H1 (cell line): ENCODE measurements around the gene ANK3. TPM values are rescaled to one million over a fixed set of nuclear protein-coding genes. Genes with fewer than 3 reads are reported as not detected.

ENCODE experiments used
- CTCF ChIA-PET: fragments of 300-600 bp; sonication (Branson Sonifier 250); formaldehyde crosslinking; loops from one replicate; lab custom pipeline; 2021; ENCODE audit not compliant: partially characterized antibody; lab: Charles Lee
- POLR2A ChIA-PET: fragments of 300-600 bp; sonication (Branson Sonifier 250); formaldehyde crosslinking; loops from one replicate; lab custom pipeline; 2021; ENCODE audit warnings: inconsistent platforms; ENCODE audit not compliant: partially characterized antibody; lab: Charles Lee
- DNase-seq, 2 experiments: peaks; one replicate each; pipeline versions ENCODE4 v3.0.0 to v3.0.0-alpha.2; 2010 to 2022; ENCODE audit warnings: low spot score in 2 of 2, low read depth in 1 of 2, mixed read lengths in 1 of 2
- FAIRE-seq: peaks from 2 replicates; lab custom pipeline; 2011; peaks lifted over from hg19 to GRCh38; lab: Jason Lieb, UNC
- H2AFZ ChIP-seq: 2 replicates; pipeline ENCODE4 v1.8.1; 2012; ENCODE audit warnings: low read length, inconsistent platforms
- H2AK5ac ChIP-seq: 2 replicates; pipeline ENCODE4 v1.6.1; 2013; ENCODE audit warnings: low read depth, low read length
- H2BK120ac ChIP-seq: replicated peaks from 2 replicates; pipeline ENCODE3; 2013; ENCODE audit warnings: low read depth, low read length, inconsistent platforms
- H2BK12ac ChIP-seq: 2 replicates; pipeline ENCODE4 v1.6.1; 2013; ENCODE audit warnings: low read depth, low read length
- H2BK15ac ChIP-seq: 2 replicates; pipeline ENCODE4 v1.6.1; 2013; ENCODE audit warnings: low read length
- H2BK20ac ChIP-seq: 2 replicates; pipeline ENCODE4 v1.6.1; 2013; ENCODE audit warnings: low read length
- H2BK5ac ChIP-seq: 2 replicates; pipeline ENCODE4 v1.6.1; 2013; ENCODE audit warnings: low read depth, low read length
- H3K14ac ChIP-seq: 2 replicates; pipeline ENCODE4 v1.6.1; 2013; ENCODE audit warnings: inconsistent platforms; ENCODE audit not compliant: insufficient read length
- H3K18ac ChIP-seq: 2 replicates; pipeline ENCODE4 v1.6.1; 2013; ENCODE audit warnings: low read length; ENCODE audit errors: extremely low read depth
- H3K23ac ChIP-seq: 2 replicates; pipeline ENCODE4 v1.6.1; 2013; ENCODE audit warnings: inconsistent platforms; ENCODE audit not compliant: insufficient read length
- H3K23me2 ChIP-seq: 2 replicates; pipeline ENCODE4 v1.6.1; 2013; ENCODE audit warnings: low read depth, low read length
- H3K27ac ChIP-seq: 2 replicates; pipeline ENCODE4 v1.6.1; 2011; ENCODE audit warnings: low read depth, low read length, inconsistent platforms
- H3K27me3 ChIP-seq, 4 experiments: replicated peaks in 1 of 4; 1 replicate in 1 of 4; 2 replicates in 3 of 4; pipeline versions ENCODE4 v1.6.1 to v1.8.1; 2011 to 2013; ENCODE audit warnings: low read length in 3 of 4, mild to moderate bottlenecking in 3 of 4, inconsistent platforms in 2 of 4, mixed read lengths in 2 of 4, moderate library complexity in 1 of 4; ENCODE audit not compliant: control insufficient read depth in 3 of 4, insufficient read depth in 3 of 4; ENCODE audit errors: extremely low read depth in 1 of 4
- H3K36me3 ChIP-seq, 4 experiments: 2 replicates each; pipeline versions ENCODE4 v1.6.1 to v1.8.1; 2011 to 2013; ENCODE audit warnings: mild to moderate bottlenecking in 4 of 4, low read length in 3 of 4, moderate library complexity in 2 of 4, control low read depth in 1 of 4, inconsistent platforms in 1 of 4; ENCODE audit not compliant: insufficient read depth in 4 of 4, control insufficient read depth in 2 of 4
- H3K4ac ChIP-seq: replicated peaks from 2 replicates; pipeline ENCODE3; 2013; ENCODE audit warnings: low read length, low read depth, mixed read lengths, inconsistent platforms; ENCODE audit not compliant: insufficient read length
- H3K4me1 ChIP-seq, 4 experiments: replicated peaks in 1 of 4; 1 replicate in 1 of 4; 2 replicates in 3 of 4; pipeline versions ENCODE4 v1.6.1 to v1.8.1; 2011 to 2013; ENCODE audit warnings: low read length in 3 of 4, inconsistent platforms in 2 of 4, mixed read lengths in 1 of 4; ENCODE audit not compliant: insufficient read depth in 4 of 4, control insufficient read depth in 3 of 4
- H3K4me2 ChIP-seq, 2 experiments: 2 replicates each; pipeline versions ENCODE4 v1.6.1 to v1.8.1; 2011 to 2013; ENCODE audit warnings: low read depth in 2 of 2, low read length in 2 of 2, control low read depth in 1 of 2, inconsistent platforms in 1 of 2, mild to moderate bottlenecking in 1 of 2; ENCODE audit not compliant: insufficient read depth in 1 of 2
- H3K4me3 ChIP-seq, 4 experiments: fragments of 200-600, 300-600 bp in 1 of 4; sonication (generic), shearing (Covaris generic), sonication (Bioruptor Twin) in 1 of 4; 2 replicates each; pipeline versions ENCODE4 v1.5.1 to v1.8.1; 2011 to 2016; ENCODE audit warnings: low read length in 4 of 4, low read depth in 3 of 4, control low read depth in 2 of 4, inconsistent platforms in 2 of 4, mild to moderate bottlenecking in 2 of 4, mixed read lengths in 1 of 4, moderate library complexity in 1 of 4; ENCODE audit not compliant: insufficient read depth in 2 of 4; ENCODE audit errors: extremely low read depth in 1 of 4
- H3K56ac ChIP-seq: replicated peaks from 2 replicates; pipeline ENCODE3; 2013; ENCODE audit warnings: low read depth, mild to moderate bottlenecking, mixed read lengths, low read length, inconsistent platforms; ENCODE audit not compliant: insufficient read length
- H3K79me1 ChIP-seq: 2 replicates; pipeline ENCODE4 v1.6.1; 2013; ENCODE audit warnings: low read depth, low read length, control low read depth
- H3K79me2 ChIP-seq, 2 experiments: 2 replicates each; pipeline versions ENCODE4 v1.6.1 to v1.8.1; 2012 to 2013; ENCODE audit warnings: low read length in 2 of 2, mild to moderate bottlenecking in 2 of 2, inconsistent platforms in 1 of 2; ENCODE audit not compliant: insufficient read depth in 2 of 2, control insufficient read depth in 1 of 2
- H3K9ac ChIP-seq, 4 experiments: replicated peaks in 1 of 4; 1 replicate in 1 of 4; 2 replicates in 3 of 4; pipeline versions ENCODE4 v1.6.1 to v1.8.1; 2011 to 2013; ENCODE audit warnings: low read depth in 3 of 4, low read length in 3 of 4, control low read depth in 2 of 4, mild to moderate bottlenecking in 2 of 4, moderate library complexity in 2 of 4, inconsistent platforms in 1 of 4; ENCODE audit errors: extremely low read depth in 1 of 4
- H3K9me3 ChIP-seq, 2 experiments: 2 replicates each; pipeline versions ENCODE4 v1.6.1 to v1.8.1; 2012 to 2013; ENCODE audit warnings: mild to moderate bottlenecking in 2 of 2, moderate library complexity in 2 of 2, control low read depth in 1 of 2, inconsistent platforms in 1 of 2, low read depth in 1 of 2, low read length in 1 of 2, mixed read lengths in 1 of 2; ENCODE audit not compliant: insufficient read depth in 2 of 2
- H4K20me1 ChIP-seq, 2 experiments: replicated peaks in 1 of 2; 2 replicates each; pipeline versions ENCODE3 to v1.8.1; 2011 to 2013; ENCODE audit warnings: inconsistent platforms in 2 of 2, low read length in 2 of 2, mild to moderate bottlenecking in 1 of 2; ENCODE audit not compliant: insufficient read depth in 2 of 2, control insufficient read depth in 1 of 2
- H4K5ac ChIP-seq: 2 replicates; pipeline ENCODE4 v1.6.1; 2013; ENCODE audit warnings: low read length, low read depth, mixed read lengths, inconsistent platforms; ENCODE audit not compliant: insufficient read length
- H4K8ac ChIP-seq: 2 replicates; pipeline ENCODE4 v1.8.0; 2013; ENCODE audit warnings: mild to moderate bottlenecking, moderate library complexity, low read length, inconsistent platforms; ENCODE audit not compliant: insufficient read depth; ENCODE audit errors: extremely low read depth
- H4K91ac ChIP-seq: replicated peaks from 2 replicates; pipeline ENCODE3; 2013; ENCODE audit warnings: low read length, mixed read lengths, inconsistent platforms; ENCODE audit not compliant: insufficient read length
- ASH2L ChIP-seq: fragments of 200-600, 300-600 bp; sonication (generic); IDR thresholded peaks from one replicate; pipeline ENCODE4 v1.7.1; 2017; ENCODE audit warnings: low read length
- CBX5 ChIP-seq: fragments of 300-800, 300-1000 bp; sonication (generic); IDR thresholded peaks from 2 replicates; pipeline ENCODE4 v1.7.1; 2016; ENCODE audit warnings: antibody characterized with exemption, low read length, low read depth
- CHD2 ChIP-seq: IDR thresholded peaks from 2 replicates; pipeline ENCODE4 v1.6.1; 2012; ENCODE audit warnings: low read length, improper control_type of control experiment
- CTBP2 ChIP-seq: IDR thresholded peaks from 2 replicates; pipeline ENCODE4 v1.7.0; 2011; ENCODE audit warnings: borderline replicate concordance, mild to moderate bottlenecking, moderate library complexity, mixed read lengths, low read length; ENCODE audit not compliant: insufficient read depth, insufficient read length
- HDAC2 ChIP-seq, 2 experiments: fragments of 300-600 bp in 1 of 2; sonication (generic) in 1 of 2; IDR thresholded peaks; 2 replicates each; pipeline ENCODE4 v1.6.1; 2011 to 2012; ENCODE audit warnings: low read depth in 2 of 2, low read length in 2 of 2, mild to moderate bottlenecking in 2 of 2, moderate library complexity in 2 of 2, borderline replicate concordance in 1 of 2, inconsistent platforms in 1 of 2
- HDAC6 ChIP-seq: IDR thresholded peaks from one replicate; pipeline ENCODE4 v1.7.1; 2012; ENCODE audit warnings: low read depth, mild to moderate bottlenecking, inconsistent platforms, low read length, moderate library complexity
- MAFK ChIP-seq: IDR thresholded peaks from 2 replicates; pipeline ENCODE4 v1.6.1; 2012; ENCODE audit warnings: low read depth, mild to moderate bottlenecking, improper control_type of control experiment, low read length
- NRF1 ChIP-seq: IDR thresholded peaks from 2 replicates; pipeline ENCODE4 v1.6.1; 2011; ENCODE audit warnings: mild to moderate bottlenecking, low read depth, low read length, improper control_type of control experiment
- POLR2A ChIP-seq, 2 experiments: IDR thresholded peaks; 1 replicate in 1 of 2; 2 replicates in 1 of 2; pipeline ENCODE4 v1.6.1; 2011; ENCODE audit warnings: low read depth in 2 of 2, low read length in 2 of 2, mild to moderate bottlenecking in 2 of 2; ENCODE audit errors: control extremely low read depth in 1 of 2
- SAP30 ChIP-seq: fragments of 300-600 bp; sonication (generic); IDR thresholded peaks from 2 replicates; pipeline ENCODE4 v1.7.1; 2012; ENCODE audit warnings: low read length, moderate library complexity, mild to moderate bottlenecking, inconsistent platforms; ENCODE audit not compliant: insufficient read depth, insufficient replicate concordance
- SIN3A ChIP-seq, 2 experiments: IDR thresholded peaks in 1 of 2; conservative IDR thresholded peaks in 1 of 2; 2 replicates each; pipeline ENCODE4 v1.6.1; 2011 to 2012; ENCODE audit warnings: low read length in 2 of 2, improper control_type of control experiment in 1 of 2, low read depth in 1 of 2, mild to moderate bottlenecking in 1 of 2
- SIX5 ChIP-seq: IDR thresholded peaks from 2 replicates; pipeline ENCODE4 v1.6.1; 2011; ENCODE audit warnings: mild to moderate bottlenecking, low read depth, low read length
- SP1 ChIP-seq: IDR thresholded peaks from 2 replicates; pipeline ENCODE4 v1.6.1; 2011; ENCODE audit warnings: low read depth, low read length
- TEAD4 ChIP-seq: IDR thresholded peaks from 2 replicates; pipeline ENCODE4 v1.6.1; 2012; ENCODE audit warnings: low read depth, low read length, inconsistent platforms, mixed read lengths
- WGBS, 2 experiments: shearing (Covaris generic) in 1 of 2; methylation state at CpG; one replicate each; pipeline versions ENCODE4 v1.1.6 to v1.1.7; 2013 to 2015; ENCODE audit warnings: low lambda C conversion rate in 2 of 2, mixed read lengths in 2 of 2, inconsistent platforms in 1 of 2, low coverage in 1 of 2, missing lambda C conversion rate in 1 of 2; ENCODE audit not compliant: insufficient replicate concordance in 2 of 2, insufficient coverage in 1 of 2, insufficient read length in 1 of 2; ENCODE audit errors: extremely low coverage in 1 of 2, missing lambda C conversion rate in 1 of 2; 5-methylcytosine and 5-hydroxymethylcytosine counted together
- polyA plus RNA-seq, 7 experiments: library from polyadenylated mRNA; depleted of rRNA in 3 of 7; stranded (reverse) in 5 of 7; unstranded in 2 of 7; fragments of >200 nt in 5 of 7; fragments of 200-250 nt in 2 of 7; gene quantifications; 1 replicate in 5 of 7; 2 replicates in 1 of 7; 4 replicates in 1 of 7; pipeline versions ENCODE4 v1.2.1 to v1.2.3, GENCODE V29; 2011 to 2013; ENCODE audit warnings: missing spikeins in 2 of 7, mixed read lengths in 2 of 7
- total RNA-seq: library from RNA; stranded (reverse); fragmentation: NEBNext Ultra II Directional; extraction: Animal tissue kit (Norgen Biotek cat#: 25700); gene quantifications from 2 replicates; pipeline ENCODE4 v1.2.1, GENCODE V29; 2021
- TF ChIP-seq, protein P1 (sequence below): IDR thresholded peaks from 2 replicates; pipeline ENCODE4 v1.6.1; 2012; ENCODE audit warnings: inconsistent platforms

Gene ANK3
- total and polyA plus RNA-seq, 2 of the 8 experiments (the other 6 are each of a cell fraction or from before 2014, with no cell fraction given): 18.1 to 67.9 TPM

DNA sequence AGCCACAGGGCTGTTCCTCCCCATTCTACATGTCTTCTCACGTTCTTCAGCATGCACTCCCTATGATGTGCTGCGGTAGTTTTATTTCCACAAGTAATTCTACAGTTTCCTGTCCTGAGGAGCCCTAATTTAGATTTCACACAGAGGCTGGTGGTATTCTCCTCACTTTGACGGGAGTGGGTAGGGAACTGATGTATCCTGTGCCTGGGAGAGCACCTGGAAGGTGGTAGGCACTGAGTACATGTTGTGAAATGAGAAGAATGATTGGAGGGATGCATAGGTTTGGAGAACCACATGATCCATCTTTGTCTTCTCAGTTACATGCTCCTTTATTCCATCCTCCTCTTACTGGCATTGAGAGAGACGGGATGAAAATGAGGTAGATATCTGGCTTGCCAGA, 365.2 kb downstream of the ANK3 start:
- no peak overlapping the region for H3K4me3 ChIP-seq
- H3K79me2 ChIP-seq: no peaks in the 10 kb centered on the region
- no peak overlapping the region for H2BK20ac ChIP-seq
- no peak overlapping the region for H3K4ac ChIP-seq
- no peak overlapping the region for H3K14ac ChIP-seq
- H3K36me3 ChIP-seq: no peaks in the 10 kb centered on the region
- WGBS, 2 experiments: 95% methylated on average over 4 of the region's 4 CpGs; no CpG with 5 or more reads in 1 of the 2 experiments
- DNase-seq: no peak
- H3K23me2 ChIP-seq: no peaks in the 10 kb centered on the region
- H3K27me3 ChIP-seq: no peaks in the 10 kb centered on the region
- no peaks in the 10 kb centered on the region for H3K4me1 ChIP-seq
- no peak overlapping the region for H4K8ac ChIP-seq
- H3K27ac ChIP-seq: no peak overlapping the region
- no peak overlapping the region for H2BK120ac ChIP-seq
- no peak overlapping the region for H3K4me2 ChIP-seq
- ChIA-PET CTCF (interaction anchor here (1.3 to 2.0 kb wide), 4 partner anchors 9 to 194 kb away, joined by 4 to 9 read pairs (median 6); no protein-coding TSS in a partner anchor), POLR2A (no interaction called here)
- H3K23ac ChIP-seq: no peak overlapping the region
- no peak overlapping the region for H4K5ac ChIP-seq
- H4K20me1 ChIP-seq: no peaks in the 10 kb centered on the region
- no peaks in the 10 kb centered on the region for H3K79me1 ChIP-seq
- H3K18ac ChIP-seq: no peak overlapping the region
- H4K91ac ChIP-seq: no peak overlapping the region
- H2AFZ ChIP-seq: no peak overlapping the region
- FAIRE-seq: no peak
- no peak overlapping the region for H2AK5ac ChIP-seq
- no peak overlapping the region for H2BK12ac ChIP-seq
- no peak overlapping the region for H2BK15ac ChIP-seq
- no peak overlapping the region for H2BK5ac ChIP-seq
- no peak overlapping the region for H3K9ac ChIP-seq
- no peaks in the 10 kb centered on the region for H3K9me3 ChIP-seq
- no peak overlapping the region for H3K56ac ChIP-seq
- no peak for TF ChIP-seq HDAC2 (IDR thresholded peaks at IDR 0.05; ENCODE audit: borderline replicate concordance in 1 of 2, low read depth in 2 of 2, low read length in 2 of 2)
- TF ChIP-seq SIN3A (conservative IDR thresholded peaks at IDR 0.05 in 1 of 2, IDR thresholded peaks at IDR 0.05 in 1 of 2; ENCODE audit: low read depth in 1 of 2, low read length in 2 of 2): no peak
- TF ChIP-seq CHD2: no peak
- no peak for TF ChIP-seq SIX5
- TF ChIP-seq, protein P1, sequence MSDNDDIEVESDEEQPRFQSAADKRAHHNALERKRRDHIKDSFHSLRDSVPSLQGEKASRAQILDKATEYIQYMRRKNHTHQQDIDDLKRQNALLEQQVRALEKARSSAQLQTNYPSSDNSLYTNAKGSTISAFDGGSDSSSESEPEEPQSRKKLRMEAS: no peak
- no peak for TF ChIP-seq HDAC6
- TF ChIP-seq SAP30: no peak
- no peak for TF ChIP-seq TEAD4
- TF ChIP-seq CTBP2: no peak
- no peak for TF ChIP-seq ASH2L
- no peak for TF ChIP-seq SP1
- TF ChIP-seq NRF1: no peak
- TF ChIP-seq MAFK: no peak
- no peak for TF ChIP-seq CBX5
- no peak for TF ChIP-seq POLR2A (IDR thresholded peaks at IDR 0.05; ENCODE audit: control extremely low read depth in 1 of 2, low read depth in 2 of 2, low read length in 2 of 2)
